ENCODE measurements around the gene P2RX5.

The P2RX5 gene

DNA sequence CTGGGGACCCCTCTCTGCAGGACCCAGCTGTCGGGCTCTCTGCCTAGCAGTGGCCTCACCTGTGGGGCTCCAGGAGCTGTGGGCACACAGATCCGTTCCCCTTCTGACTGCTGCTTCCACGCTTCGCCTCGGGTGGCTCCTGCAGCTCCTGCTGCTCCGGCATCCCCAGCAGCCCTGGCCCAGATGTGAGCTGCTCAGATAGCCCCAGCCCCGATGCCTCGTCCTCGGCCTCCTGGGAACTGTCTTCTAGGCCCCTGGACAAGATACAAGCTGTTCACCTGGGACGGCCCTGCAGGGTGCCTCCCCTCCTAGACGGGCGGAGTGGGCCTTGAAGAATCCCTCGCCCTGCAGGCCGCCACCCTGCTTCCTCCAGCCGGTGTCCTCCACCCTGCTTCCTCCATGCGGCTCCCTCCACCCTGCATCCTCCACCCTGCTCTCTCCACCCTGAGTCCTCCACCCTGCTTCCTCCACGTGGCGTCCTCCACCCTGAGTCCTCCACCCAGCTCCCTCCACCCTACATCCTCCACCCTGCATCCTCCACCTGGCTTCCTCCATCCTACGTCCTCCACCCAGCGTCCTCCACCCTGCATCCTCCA is 16.3 kb downstream of the P2RX5 start:
- no peak for DNase-seq

- DNase-seq, result no peak
Measured at GRCh38 chr17:3678821-3679530, 17.0 kb downstream of the P2RX5 start.

DNA sequence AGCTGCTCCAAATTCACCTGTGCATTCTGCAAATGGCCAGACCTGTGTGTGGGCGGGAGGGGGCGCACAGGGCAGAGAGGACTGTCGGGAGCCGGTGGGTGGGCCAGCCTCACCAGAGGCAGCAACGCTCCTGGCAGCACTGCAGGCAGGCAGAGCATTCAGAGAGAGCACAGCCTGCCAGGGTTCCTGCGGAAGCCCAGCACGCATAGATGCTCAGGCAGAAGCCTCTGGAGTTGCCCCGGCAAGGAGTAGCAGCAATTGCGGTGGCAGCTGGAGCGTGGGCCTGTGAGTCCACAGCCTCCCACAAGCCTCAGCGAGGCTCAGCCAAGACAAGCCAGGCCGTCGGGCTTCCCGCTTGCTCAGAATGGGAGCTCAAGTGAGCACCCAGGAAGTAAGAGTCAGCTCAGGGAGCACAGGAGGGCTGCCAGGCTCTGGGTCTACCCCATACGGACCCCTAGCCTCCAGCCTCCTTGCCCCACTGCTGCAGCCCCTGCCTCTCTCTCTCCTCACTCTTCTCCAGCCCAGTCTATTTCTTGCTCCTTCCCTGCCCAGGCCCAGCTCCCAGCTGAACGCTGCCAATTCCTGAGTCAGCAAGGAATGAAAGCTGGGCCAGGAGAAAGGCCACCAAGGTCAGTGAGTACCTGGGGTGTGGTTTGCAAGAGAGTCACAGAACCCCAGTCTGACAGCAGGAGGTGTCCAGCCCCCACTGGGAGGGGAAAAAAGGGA is 17.7 kb downstream of the P2RX5 start:
- DNase-seq, result no peak

DNA sequence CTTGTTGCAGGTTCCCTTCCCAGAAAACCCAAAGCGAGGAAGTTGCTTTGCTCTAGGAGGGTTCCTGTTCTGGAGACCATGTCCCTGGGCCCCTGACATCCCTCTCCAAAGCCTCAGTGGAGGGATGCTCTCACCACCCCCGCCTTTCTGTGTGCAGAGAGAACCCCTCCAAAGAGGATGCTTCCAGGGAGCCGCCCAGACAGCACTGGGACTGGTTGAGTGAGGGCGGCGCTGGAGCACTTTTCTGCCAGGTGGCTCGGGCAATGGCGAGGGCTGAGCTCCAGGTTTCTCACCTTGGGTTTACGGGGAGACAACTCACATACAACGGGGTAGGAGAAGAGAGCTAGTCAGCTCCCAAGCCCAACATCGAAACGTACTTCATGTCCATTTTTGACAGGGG is 20.1 kb downstream of the P2RX5 start:
- DNase-seq, result no peak

- no peak for DNase-seq
Measured at GRCh38 chr17:3672571-3672970, 23.4 kb downstream of the P2RX5 start.

- no peak for DNase-seq
Measured at GRCh38 chr17:3669548-3669947, 26.4 kb downstream of the P2RX5 start.

GRCh38 chr17:3669085-3669347 is 26.9 kb downstream of the P2RX5 start:
- no peak for DNase-seq

DNA sequence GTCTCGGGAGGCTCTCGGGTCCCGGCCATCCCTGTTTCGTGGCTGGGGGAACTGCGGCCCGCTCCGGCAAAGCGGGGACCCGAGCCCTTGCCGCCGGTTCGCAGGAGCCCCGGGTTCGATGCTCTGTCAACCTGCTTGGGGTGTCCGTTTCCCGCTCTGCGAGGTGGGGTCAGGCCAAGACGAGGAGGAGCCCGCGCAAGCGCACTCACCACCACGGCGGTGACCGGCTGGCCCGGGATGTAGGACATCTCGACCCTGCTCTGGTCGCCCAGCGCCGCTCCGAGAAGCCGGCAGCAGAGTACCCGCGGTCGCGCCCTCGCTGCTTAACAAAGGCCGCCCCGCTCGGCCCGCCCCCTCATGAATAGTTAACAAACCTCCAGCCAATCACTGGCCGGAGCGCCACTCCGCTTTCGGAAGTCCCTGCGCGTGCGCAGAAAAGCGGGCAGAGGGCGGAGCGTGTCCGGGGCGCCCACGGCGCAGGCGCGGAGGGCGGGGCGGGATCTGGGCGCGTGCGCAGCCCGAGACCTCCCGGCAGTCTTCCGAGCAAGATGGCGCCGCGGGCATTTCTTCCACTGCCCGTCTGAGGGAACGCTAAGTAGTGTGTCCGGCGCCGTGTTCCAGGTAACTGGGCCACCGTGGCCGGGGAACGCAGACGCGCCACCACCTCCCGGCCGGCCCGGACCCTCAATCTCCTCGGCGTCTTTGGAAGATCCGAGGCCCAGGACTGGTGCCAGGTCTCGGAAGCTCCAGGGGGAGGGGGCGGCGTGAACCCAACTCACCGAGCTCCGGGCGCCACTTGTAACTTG is 27.5 kb downstream of the P2RX5 start, which contains the start of the genes EMC6 and TAX1BP3:
TSS of gene EMC6 (plus strand) at position 534 of the 806 bp plus-strand sequence. CDS start 335 bp downstream, outside the sequence.
TSS of gene TAX1BP3 (minus strand) at position 300 of the 806 bp plus-strand sequence. CDS start at position 248, 52 bp downstream.
- DNase-seq, result peak; percentile 99

- DNase-seq, result peak; percentile 96
Measured at GRCh38 chr17:3667366-3668278, 28.3 kb downstream of the P2RX5 start.

GRCh38 chr17:3666516-3666915 is 29.4 kb downstream of the P2RX5 start:
- DNase-seq, result no peak

- DNase-seq, result no peak
Measured at GRCh38 chr17:3665834-3666233, 30.1 kb downstream of the P2RX5 start.

- DNase-seq, result no peak
Measured at GRCh38 chr17:3663102-3664011, 32.6 kb downstream of the P2RX5 start.

DNA sequence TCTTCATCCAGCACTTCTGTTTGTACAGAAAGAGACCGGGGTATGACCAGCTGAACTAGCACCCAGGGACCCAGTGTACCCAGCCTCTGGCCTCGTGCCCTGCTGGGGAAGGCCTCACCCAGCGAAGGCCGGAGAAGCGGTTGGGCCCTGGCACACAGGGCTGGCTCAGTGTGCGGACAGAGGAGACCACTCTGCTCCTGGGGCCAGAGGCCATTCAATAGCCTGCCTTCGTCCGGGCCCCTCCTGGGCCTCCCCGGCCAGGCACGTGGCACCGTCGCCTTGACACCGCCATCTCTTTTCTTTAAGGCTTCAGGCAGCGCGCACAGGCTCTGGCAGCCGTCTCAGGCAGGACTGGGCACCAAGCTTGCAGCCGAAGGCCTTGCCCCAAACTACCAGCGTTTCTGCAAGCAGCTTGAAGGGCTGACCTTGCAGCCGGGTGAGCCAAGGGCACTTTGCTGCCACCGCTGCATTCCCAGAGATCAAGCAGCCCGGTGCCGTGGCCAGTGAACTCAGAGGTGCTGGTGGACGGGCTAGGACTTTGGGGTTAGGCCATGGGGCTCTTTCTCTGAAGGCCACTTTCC is 35.6 kb downstream of the P2RX5 start:
- no peak for DNase-seq

DNA sequence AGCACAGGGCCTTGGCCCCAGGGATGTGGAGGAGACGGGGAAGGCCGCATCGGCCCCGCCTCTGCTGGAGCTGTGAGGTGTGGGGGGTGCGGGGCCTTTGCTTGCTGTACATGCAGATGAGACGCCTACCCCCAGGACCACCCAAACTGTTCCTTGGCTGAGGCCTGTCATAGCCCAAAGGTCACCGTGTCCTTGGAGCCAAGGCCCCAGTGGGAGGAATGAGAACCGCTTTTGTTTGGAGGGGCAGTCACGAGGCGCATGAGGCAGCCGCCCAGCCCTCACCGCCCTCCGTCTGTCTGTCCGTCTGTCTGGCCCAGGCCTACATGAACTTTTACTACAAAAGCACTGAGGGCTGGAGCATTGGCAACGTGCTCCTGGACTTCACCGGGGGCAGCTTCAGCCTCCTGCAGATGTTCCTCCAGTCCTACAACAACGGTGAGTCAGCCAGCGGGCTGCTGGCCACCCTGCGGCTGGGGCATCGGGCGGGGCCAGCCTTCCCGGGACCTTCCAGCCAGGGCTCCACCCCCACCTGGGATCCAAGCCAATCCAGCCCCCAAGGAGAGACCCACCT is 36.3 kb downstream of the P2RX5 start:
- peak; percentile 56 for DNase-seq

- no peak for DNase-seq
Measured at GRCh38 chr17:3658784-3659449, 37.0 kb downstream of the P2RX5 start.

DNA sequence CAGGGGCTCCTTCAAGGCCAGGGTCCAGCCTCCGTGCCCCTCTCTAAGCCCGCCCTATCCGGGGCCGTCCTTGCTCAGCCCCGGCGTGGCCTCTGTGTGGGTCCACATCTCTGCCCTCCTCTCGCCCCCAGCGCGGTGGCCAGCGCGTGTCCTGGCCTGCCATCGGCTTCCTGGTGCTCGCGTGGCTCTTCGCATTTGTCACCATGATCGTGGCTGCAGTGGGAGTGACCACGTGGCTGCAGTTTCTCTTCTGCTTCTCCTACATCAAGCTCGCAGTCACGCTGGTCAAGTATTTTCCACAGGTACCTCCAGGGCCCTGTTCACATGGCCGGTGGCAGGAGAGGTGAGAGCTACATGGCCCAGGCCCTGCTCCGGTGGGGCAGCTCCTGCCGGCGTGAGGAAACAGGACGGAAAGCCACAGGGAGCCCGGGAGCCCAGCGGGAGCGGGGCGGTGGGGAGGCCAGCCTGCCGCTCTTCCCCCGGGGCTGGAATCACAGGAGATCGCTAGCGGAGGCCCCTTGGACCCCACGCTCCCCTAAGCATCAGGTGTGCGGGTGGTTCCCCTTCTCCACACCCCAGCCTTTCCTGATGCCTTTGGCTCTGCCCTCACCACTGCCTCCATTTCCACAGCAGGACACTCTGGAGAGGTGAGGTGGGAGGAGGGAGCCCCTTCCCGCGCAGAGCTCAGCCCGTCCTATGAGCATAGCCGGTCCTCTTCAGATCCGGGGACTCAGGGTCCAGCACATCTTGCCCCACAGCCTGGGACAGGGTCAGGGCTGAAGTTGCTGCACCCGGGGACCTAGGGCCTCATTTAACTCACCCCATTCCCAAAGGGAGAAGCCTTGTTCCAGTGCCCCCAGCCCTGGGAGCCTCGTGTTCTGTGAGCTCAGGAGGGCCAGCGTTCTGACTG is 37.8 kb downstream of the P2RX5 start:
- DNase-seq, result no peak

GRCh38 chr17:3657588-3657869 is 38.4 kb downstream of the P2RX5 start:
- no peak for DNase-seq

- DNase-seq, result no peak
Measured at GRCh38 chr17:3656755-3657587, 39.0 kb downstream of the P2RX5 start.

Measured in right hindlimb (tissue), 1 donor.